DMS114 treated with DMSO at 0.1 percent for 48 hours (cell line): Measurements from ENCODE around the gene GDI1.

Experiments used
- DNase-seq: peaks from one replicate; lab custom pipeline; 2025; ENCODE audit not compliant: unreplicated experiment; lab: John Stamatoyannopoulos, UW

Gene GDI1

GRCh38 chrX:154408659-154409221 is 28.2 kb upstream of the GDI1 start:
- DNase-seq = no peak

- DNase-seq = no peak
Measured at GRCh38 chrX:154409222-154409871, 27.6 kb upstream of the GDI1 start, which contains the start of gene DNASE1L1. DNASE1L1 (minus strand) TSS chrX:154409254; CDS start chrX:154405568, 3,686 bp downstream.

- no peak for DNase-seq
Measured at GRCh38 chrX:154411981-154412340, 25.0 kb upstream of the GDI1 start.

- no peak for DNase-seq
Measured at GRCh38 chrX:154412468-154412867, 24.5 kb upstream of the GDI1 start.

- no peak for DNase-seq
Measured at GRCh38 chrX:154413142-154413541, 23.8 kb upstream of the GDI1 start.

GRCh38 chrX:154417157-154417556 is 19.8 kb upstream of the GDI1 start:
- no peak for DNase-seq

- no peak for DNase-seq
Measured at GRCh38 chrX:154419189-154419588, 17.8 kb upstream of the GDI1 start.

GRCh38 chrX:154419688-154420401 is 17.1 kb upstream of the GDI1 start:
- no peak for DNase-seq

GRCh38 chrX:154420402-154420756 is 16.6 kb upstream of the GDI1 start:
- DNase-seq = no peak

GRCh38 chrX:154426916-154427770 is 9.8 kb upstream of the GDI1 start:
- DNase-seq = no peak

- DNase-seq = peak; percentile 78
Measured at GRCh38 chrX:154428176-154429171, 8.5 kb upstream of the GDI1 start, which contains the start of gene ATP6AP1. ATP6AP1 (plus strand) TSS chrX:154428677; CDS start chrX:154428693, 16 bp downstream.

- DNase-seq = no peak
Measured at GRCh38 chrX:154429711-154430110, 7.2 kb upstream of the GDI1 start.

GRCh38 chrX:154430479-154430878 is 6.5 kb upstream of the GDI1 start:
- no peak for DNase-seq

GRCh38 chrX:154430916-154431315 is 6.0 kb upstream of the GDI1 start:
- DNase-seq = no peak

GRCh38 chrX:154431341-154431740 is 5.6 kb upstream of the GDI1 start:
- DNase-seq = no peak

GRCh38 chrX:154432210-154432609 is 4.7 kb upstream of the GDI1 start:
- DNase-seq = no peak

- no peak for DNase-seq
Measured at GRCh38 chrX:154433605-154434004, 3.3 kb upstream of the GDI1 start.

- DNase-seq = no peak
Measured at GRCh38 chrX:154434394-154435168, 2.4 kb upstream of the GDI1 start.

- DNase-seq = no peak
Measured at GRCh38 chrX:154435171-154435733, 1.7 kb upstream of the GDI1 start.
